GM12878 (cell line): ENCODE results near the gene LEKR1. TPM values are rescaled to one million over a fixed set of nuclear protein-coding genes. Genes with fewer than 3 reads are reported as not detected.

Experiments
- ATF7 ChIP-seq: fragments of 450-650 bp; IDR thresholded peaks from 2 replicates; pipeline ENCODE4 v1.6.1; 2016; ENCODE audit warnings: low read depth, mild to moderate bottlenecking
- BCL11A ChIP-seq: IDR thresholded peaks from 2 replicates; pipeline ENCODE4 v1.6.1; 2011; ENCODE audit warnings: low read depth, low read length
- EGR1 ChIP-seq, 2 experiments: IDR thresholded peaks; 1 replicate in 1 of 2; 2 replicates in 1 of 2; pipeline ENCODE4 v1.6.1; 2011 to 2012; ENCODE audit warnings: low read depth in 2 of 2, low read length in 2 of 2, borderline replicate concordance in 1 of 2, mild to moderate bottlenecking in 1 of 2, moderate library complexity in 1 of 2
- GATAD2B ChIP-seq: fragments of 450-650 bp; conservative IDR thresholded peaks from 2 replicates; pipeline ENCODE4 v1.6.1; 2017; ENCODE audit warnings: low read depth, mild to moderate bottlenecking, moderate library complexity
- MTA2 ChIP-seq: fragments of 450-650 bp; IDR thresholded peaks from 2 replicates; pipeline ENCODE4 v1.6.1; 2016; ENCODE audit warnings: low read depth, mild to moderate bottlenecking, moderate library complexity
- MXI1 ChIP-seq: fragments of 150-350 bp; IDR thresholded peaks from 2 replicates; pipeline ENCODE4 v1.6.1; 2011; ENCODE audit warnings: low read depth, mild to moderate bottlenecking, inconsistent platforms, low read length, improper control_type of control experiment
- NBN ChIP-seq: fragments of 450-650 bp; IDR thresholded peaks from 2 replicates; pipeline ENCODE4 v1.6.1; 2016
- NFYA ChIP-seq: IDR thresholded peaks from 2 replicates; pipeline ENCODE4 v1.6.1; 2011; ENCODE audit warnings: low read depth, mild to moderate bottlenecking, low read length, improper control_type of control experiment, borderline replicate concordance
- NFYB ChIP-seq: IDR thresholded peaks from 2 replicates; pipeline ENCODE4 v1.6.1; 2011; ENCODE audit warnings: low read depth, mild to moderate bottlenecking, low read length, improper control_type of control experiment, moderate library complexity; ENCODE audit not compliant: insufficient read depth
- NR2C2 ChIP-seq: IDR thresholded peaks from 2 replicates; pipeline ENCODE4 v1.6.1; 2011; ENCODE audit warnings: borderline replicate concordance, low read depth; ENCODE audit not compliant: control insufficient read depth, insufficient read length
- POLR2A ChIP-seq: IDR thresholded peaks from 2 replicates; pipeline ENCODE4 v1.6.1; 2011; ENCODE audit warnings: low read depth, mild to moderate bottlenecking, low read length
- SMARCA5 ChIP-seq: fragments of 450-650 bp; IDR thresholded peaks from 2 replicates; pipeline ENCODE4 v1.6.1; 2017; ENCODE audit warnings: mild to moderate bottlenecking
- SRF ChIP-seq, 2 experiments: IDR thresholded peaks; 2 replicates each; pipeline ENCODE4 v1.6.1; 2011; ENCODE audit warnings: low read depth in 2 of 2, low read length in 2 of 2, mild to moderate bottlenecking in 1 of 2, moderate library complexity in 1 of 2
- STAT3 ChIP-seq: IDR thresholded peaks from 2 replicates; pipeline ENCODE4 v1.6.1; 2011; ENCODE audit warnings: low read depth, low read length, improper control_type of control experiment
- TBL1XR1 ChIP-seq: IDR thresholded peaks from 2 replicates; pipeline ENCODE4 v1.6.1; 2012; ENCODE audit warnings: low read depth, low read length, improper control_type of control experiment
- USF1 ChIP-seq: IDR thresholded peaks from 2 replicates; pipeline ENCODE4 v1.6.1; 2011; ENCODE audit warnings: borderline replicate concordance, low read depth, mild to moderate bottlenecking, moderate library complexity, mixed read lengths, low read length; ENCODE audit not compliant: insufficient read depth; ENCODE audit errors: extremely low read length
- USF2 ChIP-seq: IDR thresholded peaks from 2 replicates; pipeline ENCODE4 v1.6.1; 2011; ENCODE audit warnings: low read depth, low read length, improper control_type of control experiment, borderline replicate concordance
- YY1 ChIP-seq: IDR thresholded peaks from 2 replicates; pipeline ENCODE4 v1.6.1; 2011; ENCODE audit warnings: low read depth, mild to moderate bottlenecking, low read length
- ZNF217 ChIP-seq: fragments of 450-650 bp; IDR thresholded peaks from 2 replicates; pipeline ENCODE4 v1.6.1; 2017; ENCODE audit warnings: antibody characterized with exemption, mild to moderate bottlenecking
- polyA plus RNA-seq, 11 experiments: library from polyadenylated mRNA; depleted of rRNA in 4 of 11; unstranded in 6 of 11; stranded (reverse) in 5 of 11; fragments of >200 nt; fragmentation: Nextera tagmentation in 4 of 11; fragmentation: Illumina TruSeq in 1 of 11; extraction: Ambion mirVana in 4 of 11; extraction: Trizol in 1 of 11; gene quantifications; 1 replicate in 1 of 11; 2 replicates in 10 of 11; pipeline versions ENCODE4 v1.2.1 to v1.2.3, GENCODE V29; 2011 to 2016; ENCODE audit warnings: inconsistent platforms in 2 of 11, missing spikeins in 2 of 11, low read depth in 1 of 11
- total RNA-seq, 4 experiments: library from RNA; depleted of rRNA in 3 of 4; stranded (reverse); fragments of >200 nt in 3 of 4; fragmentation: Illumina TruSeq in 1 of 4; extraction: Trizol in 1 of 4; gene quantifications; 2 replicates each; pipeline versions ENCODE4 v1.2.1 to v1.2.3, GENCODE V29; 2013 to 2021
- TF ChIP-seq, protein P1 (sequence below): fragments of 450-650 bp; formaldehyde crosslinking; IDR thresholded peaks from 2 replicates; pipeline ENCODE4 v1.4.0; 2020; ENCODE audit warnings: mild to moderate bottlenecking, moderate library complexity
- TF ChIP-seq, protein P2 (sequence below), 3 experiments: IDR thresholded peaks in 2 of 3; conservative IDR thresholded peaks in 1 of 3; 2 replicates each; pipeline ENCODE4 v1.5.1; 2011; ENCODE audit warnings: low read depth in 3 of 3, low read length in 3 of 3, mild to moderate bottlenecking in 3 of 3, control low read depth in 2 of 3, moderate library complexity in 2 of 3, inconsistent platforms in 1 of 3, mixed read lengths in 1 of 3; ENCODE audit not compliant: control insufficient read depth in 2 of 3, insufficient read depth in 1 of 3; ENCODE audit errors: extremely low read depth in 1 of 3

The LEKR1 gene
- total and polyA plus RNA-seq, 10 of the 15 experiments (the other 5 are each of a cell fraction or from before 2014, with no cell fraction given) = 0.48 to 3.2 (median 1.3) TPM

- TF ChIP-seq SRF (IDR thresholded peaks at IDR 0.05; ENCODE audit: low read depth in 2 of 2, low read length in 2 of 2) (0 out of 4 replicates have a peak, but pooled peaks of 1 of the 2 experiments have one; percentile 38), NFYB (no peak), YY1 (peak; percentile 77), NBN (peak; percentile 89), BCL11A (0 out of 2 replicates have a peak, but pooled peaks have one; percentile 10), TBL1XR1 (peak; percentile 69), MXI1 (peak; percentile 63; the same call in 1 of the 2 replicates), SMARCA5 (peak; percentile 79), MTA2 (peak; percentile 43), NFYA (no peak), STAT3 (no peak), USF1 (no peak), GATAD2B (peak; percentile 95), EGR1 (IDR thresholded peaks at IDR 0.05; ENCODE audit: borderline replicate concordance in 1 of 2, low read depth in 2 of 2, low read length in 2 of 2) (peak in 1 of 2 experiments; percentile 81; a peak in 2 of 3 replicates), ATF7 (peak; percentile 72), ZNF217 (peak; percentile 68; the same call in 1 of the 2 replicates), POLR2A (peak; percentile 91), NR2C2 (no peak), USF2 (no peak; the same call in 1 of the 2 replicates)
- TF ChIP-seq, protein P1, sequence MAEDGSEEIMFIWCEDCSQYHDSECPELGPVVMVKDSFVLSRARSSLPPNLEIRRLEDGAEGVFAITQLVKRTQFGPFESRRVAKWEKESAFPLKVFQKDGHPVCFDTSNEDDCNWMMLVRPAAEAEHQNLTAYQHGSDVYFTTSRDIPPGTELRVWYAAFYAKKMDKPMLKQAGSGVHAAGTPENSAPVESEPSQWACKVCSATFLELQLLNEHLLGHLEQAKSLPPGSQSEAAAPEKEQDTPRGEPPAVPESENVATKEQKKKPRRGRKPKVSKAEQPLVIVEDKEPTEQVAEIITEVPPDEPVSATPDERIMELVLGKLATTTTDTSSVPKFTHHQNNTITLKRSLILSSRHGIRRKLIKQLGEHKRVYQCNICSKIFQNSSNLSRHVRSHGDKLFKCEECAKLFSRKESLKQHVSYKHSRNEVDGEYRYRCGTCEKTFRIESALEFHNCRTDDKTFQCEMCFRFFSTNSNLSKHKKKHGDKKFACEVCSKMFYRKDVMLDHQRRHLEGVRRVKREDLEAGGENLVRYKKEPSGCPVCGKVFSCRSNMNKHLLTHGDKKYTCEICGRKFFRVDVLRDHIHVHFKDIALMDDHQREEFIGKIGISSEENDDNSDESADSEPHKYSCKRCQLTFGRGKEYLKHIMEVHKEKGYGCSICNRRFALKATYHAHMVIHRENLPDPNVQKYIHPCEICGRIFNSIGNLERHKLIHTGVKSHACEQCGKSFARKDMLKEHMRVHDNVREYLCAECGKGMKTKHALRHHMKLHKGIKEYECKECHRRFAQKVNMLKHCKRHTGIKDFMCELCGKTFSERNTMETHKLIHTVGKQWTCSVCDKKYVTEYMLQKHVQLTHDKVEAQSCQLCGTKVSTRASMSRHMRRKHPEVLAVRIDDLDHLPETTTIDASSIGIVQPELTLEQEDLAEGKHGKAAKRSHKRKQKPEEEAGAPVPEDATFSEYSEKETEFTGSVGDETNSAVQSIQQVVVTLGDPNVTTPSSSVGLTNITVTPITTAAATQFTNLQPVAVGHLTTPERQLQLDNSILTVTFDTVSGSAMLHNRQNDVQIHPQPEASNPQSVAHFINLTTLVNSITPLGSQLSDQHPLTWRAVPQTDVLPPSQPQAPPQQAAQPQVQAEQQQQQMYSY = no peak
- TF ChIP-seq, protein P2, sequence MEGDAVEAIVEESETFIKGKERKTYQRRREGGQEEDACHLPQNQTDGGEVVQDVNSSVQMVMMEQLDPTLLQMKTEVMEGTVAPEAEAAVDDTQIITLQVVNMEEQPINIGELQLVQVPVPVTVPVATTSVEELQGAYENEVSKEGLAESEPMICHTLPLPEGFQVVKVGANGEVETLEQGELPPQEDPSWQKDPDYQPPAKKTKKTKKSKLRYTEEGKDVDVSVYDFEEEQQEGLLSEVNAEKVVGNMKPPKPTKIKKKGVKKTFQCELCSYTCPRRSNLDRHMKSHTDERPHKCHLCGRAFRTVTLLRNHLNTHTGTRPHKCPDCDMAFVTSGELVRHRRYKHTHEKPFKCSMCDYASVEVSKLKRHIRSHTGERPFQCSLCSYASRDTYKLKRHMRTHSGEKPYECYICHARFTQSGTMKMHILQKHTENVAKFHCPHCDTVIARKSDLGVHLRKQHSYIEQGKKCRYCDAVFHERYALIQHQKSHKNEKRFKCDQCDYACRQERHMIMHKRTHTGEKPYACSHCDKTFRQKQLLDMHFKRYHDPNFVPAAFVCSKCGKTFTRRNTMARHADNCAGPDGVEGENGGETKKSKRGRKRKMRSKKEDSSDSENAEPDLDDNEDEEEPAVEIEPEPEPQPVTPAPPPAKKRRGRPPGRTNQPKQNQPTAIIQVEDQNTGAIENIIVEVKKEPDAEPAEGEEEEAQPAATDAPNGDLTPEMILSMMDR (IDR thresholded peaks at IDR 0.05 in 2 of 3, conservative IDR thresholded peaks at IDR 0.05 in 1 of 3; ENCODE audit: control insufficient read depth in 2 of 3, extremely low read depth in 1 of 3, insufficient read depth in 1 of 3, low read depth in 3 of 3, low read length in 3 of 3) = peak in 1 of 3 experiments; percentile 2; a peak in 1 of 6 replicates
These were observed 262.7 kb downstream of the LEKR1 start (continued) for GRCh38 chr3:157088601-157089454.
